Epithelial cell of esophagus (primary cell): ENCODE measurements around the gene PROM1.

ENCODE experiments used
- DNase-seq: peaks from one replicate; pipeline ENCODE4 v3.0.0; 2010; ENCODE audit warnings: low read depth
- H3K4me3 ChIP-seq: 2 replicates; pipeline ENCODE4 v1.5.1; 2011; ENCODE audit warnings: mild to moderate bottlenecking, low read length, control low read depth
- CTCF ChIP-seq: IDR thresholded peaks from 2 replicates; pipeline ENCODE4 v1.5.1; 2011; ENCODE audit warnings: low read depth, mild to moderate bottlenecking, low read length, control low read depth, inconsistent platforms; ENCODE audit not compliant: insufficient read depth; ENCODE audit errors: missing control alignments

PROM1 gene

GRCh38 chr4:16125571-16126445 is 42.0 kb upstream of the PROM1 start:
- H3K4me3 ChIP-seq: no peak overlapping the region
- no peak for TF ChIP-seq CTCF
- DNase-seq: no peak

DNA sequence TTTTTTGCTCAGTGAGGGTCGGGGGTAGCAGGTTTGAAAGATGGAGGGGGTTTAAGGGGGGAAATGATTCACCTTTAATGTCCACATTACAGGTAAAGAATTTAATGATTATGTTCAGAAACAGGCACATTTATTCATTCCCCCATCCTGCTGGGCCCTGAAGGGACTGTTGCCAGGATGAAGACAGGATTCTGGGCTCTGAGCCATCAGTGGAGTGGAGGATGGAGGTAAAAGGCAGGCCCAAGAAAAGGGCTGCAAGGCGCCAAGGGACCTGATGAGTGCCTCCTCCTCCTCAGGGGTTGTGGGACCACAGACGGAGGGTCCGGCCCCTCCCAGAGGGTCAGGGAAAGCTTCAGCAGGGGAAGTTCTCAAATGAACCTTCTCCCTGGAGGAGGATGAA is 40.4 kb upstream of the PROM1 start:
- H3K4me3 ChIP-seq: no peak overlapping the region
- no peak for DNase-seq
- no peak for TF ChIP-seq CTCF

DNA sequence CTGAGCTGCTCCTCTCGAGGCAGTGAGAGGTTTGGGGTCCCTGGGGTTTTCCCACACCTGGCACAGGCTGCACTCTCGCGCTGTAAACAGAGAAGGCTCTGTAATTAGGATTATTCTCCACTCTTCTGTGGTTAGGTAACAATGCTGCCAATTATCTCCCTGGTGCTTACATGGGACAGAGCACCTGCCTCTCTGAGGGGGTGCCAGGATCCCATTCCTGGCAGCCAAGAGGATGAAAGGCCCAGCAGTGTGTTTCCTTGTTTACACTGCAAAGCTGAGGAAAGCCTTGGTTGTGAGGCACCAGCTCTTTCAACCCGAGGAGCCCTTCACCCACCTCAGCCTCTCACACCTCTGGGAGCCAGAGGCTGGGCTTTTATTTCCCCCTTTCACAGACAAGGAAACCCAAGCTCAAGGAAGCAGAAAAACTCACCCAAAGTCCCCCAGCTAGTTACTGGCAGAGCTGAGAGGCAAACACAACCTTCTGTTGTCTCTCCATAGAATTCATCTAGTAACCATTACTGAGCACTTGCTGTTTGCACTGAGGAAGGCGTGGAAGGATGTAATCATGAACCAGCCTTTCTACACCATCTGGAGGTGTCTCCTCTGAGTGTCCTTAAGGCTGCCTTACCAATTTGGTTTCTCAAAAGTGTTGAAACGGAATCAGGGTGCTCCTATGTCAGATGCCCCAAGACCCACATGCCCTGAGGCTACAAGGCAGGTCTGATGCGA is 39.7 kb upstream of the PROM1 start:
- H3K4me3 ChIP-seq: no peak overlapping the region
- no peak for DNase-seq
- no peak for TF ChIP-seq CTCF

- no peak for DNase-seq
- TF ChIP-seq CTCF: no peak
- H3K4me3 ChIP-seq: no peak overlapping the region
Observed at GRCh38 chr4:16122784-16123183, 39.0 kb upstream of the PROM1 start.

- TF ChIP-seq CTCF: no peak
- no peak for DNase-seq
- H3K4me3 ChIP-seq: no peak overlapping the region
Observed at GRCh38 chr4:16122308-16122711, 38.5 kb upstream of the PROM1 start.

- no peak for TF ChIP-seq CTCF
- H3K4me3 ChIP-seq: no peak overlapping the region
- no peak for DNase-seq
Observed at GRCh38 chr4:16120720-16121119, 36.9 kb upstream of the PROM1 start.
